Fibroblast of lung (primary cell): ENCODE data around the gene CDYL2. TPM values are rescaled to one million over a fixed set of nuclear protein-coding genes. Genes with fewer than 3 reads are reported as not detected.
"Not testable (repeated sequence)": the region's sequence is repeated elsewhere in the genome, so short reads cannot be mapped to it uniquely, and the experiment has no call there.

Experiments used
- DNase-seq, 2 donors: peaks; one replicate each; pipeline versions ENCODE4 v3.0.0 to v3.0.0-alpha.2; 2010; ENCODE audit warnings: low read depth in 2 of 2
- H2AFZ ChIP-seq: 2 replicates; pipeline ENCODE4 v1.5.1; 2012; ENCODE audit warnings: low read length, control low read depth, inconsistent platforms
- H3K27ac ChIP-seq: 2 replicates; pipeline ENCODE4 v1.5.1; 2011; ENCODE audit warnings: low read length, control low read depth; ENCODE audit not compliant: insufficient read depth
- H3K27me3 ChIP-seq: 2 replicates; pipeline ENCODE4 v1.5.1; 2011; ENCODE audit warnings: mild to moderate bottlenecking, low read length; ENCODE audit not compliant: control insufficient read depth, insufficient read depth
- H3K36me3 ChIP-seq: 2 replicates; pipeline ENCODE4 v1.5.1; 2011; ENCODE audit warnings: low read length; ENCODE audit not compliant: control insufficient read depth, insufficient read depth
- H3K4me1 ChIP-seq: 2 replicates; pipeline ENCODE4 v1.5.1; 2011; ENCODE audit warnings: low read length; ENCODE audit not compliant: control insufficient read depth, insufficient read depth; ENCODE audit errors: extremely low read depth
- H3K4me2 ChIP-seq: 2 replicates; pipeline ENCODE4 v1.5.1; 2011; ENCODE audit warnings: low read length, control low read depth; ENCODE audit not compliant: insufficient read depth; ENCODE audit errors: extremely low read depth
- H3K4me3 ChIP-seq, 4 experiments: fragments of 200-600 bp in 1 of 4; sonication (generic) in 1 of 4; replicated peaks in 1 of 4; 2 replicates each; pipeline ENCODE4 v1.5.1; 2011 to 2016; ENCODE audit warnings: low read length in 4 of 4, low read depth in 3 of 4, mild to moderate bottlenecking in 3 of 4, control low read depth in 2 of 4, inconsistent platforms in 1 of 4, mixed read lengths in 1 of 4; ENCODE audit not compliant: insufficient read depth in 1 of 4; ENCODE audit errors: control extremely low read depth in 1 of 4
- H3K79me2 ChIP-seq: 2 replicates; pipeline ENCODE4 v1.5.1; 2012; ENCODE audit warnings: mild to moderate bottlenecking, low read length, inconsistent platforms; ENCODE audit not compliant: control insufficient read depth, insufficient read depth
- H3K9ac ChIP-seq: 2 replicates; pipeline ENCODE4 v1.5.1; 2011; ENCODE audit warnings: mild to moderate bottlenecking, low read length, control low read depth; ENCODE audit not compliant: insufficient read depth
- H3K9me3 ChIP-seq: 2 replicates; pipeline ENCODE4 v1.5.1; 2012; ENCODE audit warnings: low read depth, low read length; ENCODE audit not compliant: control insufficient read depth, insufficient read depth
- H4K20me1 ChIP-seq: 2 replicates; pipeline ENCODE4 v1.5.1; 2011; ENCODE audit warnings: low read length; ENCODE audit not compliant: control insufficient read depth, insufficient read depth; ENCODE audit errors: extremely low read depth
- EZH2 ChIP-seq: IDR thresholded peaks from 2 replicates; pipeline ENCODE4 v1.5.1; 2012; ENCODE audit warnings: low read length, control low read depth, mild to moderate bottlenecking; ENCODE audit errors: missing control alignments
- polyA plus RNA-seq, 2 donors: library from polyadenylated mRNA; depleted of rRNA in 1 of 2; stranded (reverse) in 1 of 2; unstranded in 1 of 2; fragments of >200 nt; gene quantifications; 2 replicates each; pipeline ENCODE4 v1.2.1, GENCODE V29; 2011 to 2012; ENCODE audit warnings: missing spikeins in 1 of 2
- total RNA-seq: library from RNA; depleted of rRNA; stranded (reverse); fragments of >200 nt; gene quantifications from 2 replicates; pipeline ENCODE4 v1.2.1, GENCODE V29; 2014
- TF ChIP-seq, protein P1 (sequence below), 2 donors: IDR thresholded peaks in 1 of 2; conservative IDR thresholded peaks in 1 of 2; 1 replicate in 1 of 2; 2 replicates in 1 of 2; pipeline ENCODE4 v1.5.1; 2011 to 2012; ENCODE audit warnings: low read length in 2 of 2, control low read depth in 1 of 2, inconsistent platforms in 1 of 2, low read depth in 1 of 2, mild to moderate bottlenecking in 1 of 2

The CDYL2 gene
- total and polyA plus RNA-seq, 2 donors (not counting 1 experiment from before 2014, with no cell fraction given), result 1.1 to 3.5 TPM

DNA sequence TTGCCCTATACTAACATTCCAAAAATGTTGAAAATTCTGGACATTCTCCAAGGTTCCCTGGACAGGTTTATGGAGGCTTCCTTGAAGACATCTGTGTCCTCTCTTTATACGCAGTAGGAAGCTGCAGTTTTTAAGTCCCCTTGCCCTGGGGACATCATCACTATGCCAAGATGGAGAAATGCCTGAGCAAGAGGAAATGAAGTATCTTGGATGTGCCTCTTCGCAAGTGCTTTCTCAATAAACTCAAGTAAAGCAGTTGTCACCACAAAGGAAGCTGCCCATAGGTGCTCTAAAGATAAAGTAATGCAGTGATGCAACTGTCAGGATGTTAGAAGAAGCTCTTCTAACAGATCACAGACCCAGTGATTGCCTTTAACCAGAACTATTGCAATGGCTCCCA is 71.0 kb downstream of the CDYL2 start:
- H3K36me3 ChIP-seq, result no peaks in the 10 kb centered on the region
- no peak overlapping the region for H3K27ac ChIP-seq
- no peak overlapping the region for H3K4me3 ChIP-seq
- DNase-seq, result no peak
- H3K4me1 ChIP-seq, result no peaks in the 10 kb centered on the region
- H3K4me2 ChIP-seq, result no peak overlapping the region
- no peak for TF ChIP-seq EZH2
- TF ChIP-seq, protein P1, sequence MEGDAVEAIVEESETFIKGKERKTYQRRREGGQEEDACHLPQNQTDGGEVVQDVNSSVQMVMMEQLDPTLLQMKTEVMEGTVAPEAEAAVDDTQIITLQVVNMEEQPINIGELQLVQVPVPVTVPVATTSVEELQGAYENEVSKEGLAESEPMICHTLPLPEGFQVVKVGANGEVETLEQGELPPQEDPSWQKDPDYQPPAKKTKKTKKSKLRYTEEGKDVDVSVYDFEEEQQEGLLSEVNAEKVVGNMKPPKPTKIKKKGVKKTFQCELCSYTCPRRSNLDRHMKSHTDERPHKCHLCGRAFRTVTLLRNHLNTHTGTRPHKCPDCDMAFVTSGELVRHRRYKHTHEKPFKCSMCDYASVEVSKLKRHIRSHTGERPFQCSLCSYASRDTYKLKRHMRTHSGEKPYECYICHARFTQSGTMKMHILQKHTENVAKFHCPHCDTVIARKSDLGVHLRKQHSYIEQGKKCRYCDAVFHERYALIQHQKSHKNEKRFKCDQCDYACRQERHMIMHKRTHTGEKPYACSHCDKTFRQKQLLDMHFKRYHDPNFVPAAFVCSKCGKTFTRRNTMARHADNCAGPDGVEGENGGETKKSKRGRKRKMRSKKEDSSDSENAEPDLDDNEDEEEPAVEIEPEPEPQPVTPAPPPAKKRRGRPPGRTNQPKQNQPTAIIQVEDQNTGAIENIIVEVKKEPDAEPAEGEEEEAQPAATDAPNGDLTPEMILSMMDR (conservative IDR thresholded peaks at IDR 0.05 in 1 of 2, IDR thresholded peaks at IDR 0.05 in 1 of 2; ENCODE audit: low read depth in 1 of 2, low read length in 2 of 2), result no peak
- no peaks in the 10 kb centered on the region for H3K9me3 ChIP-seq
- no peak overlapping the region for H2AFZ ChIP-seq
- H3K27me3 ChIP-seq, result no peaks in the 10 kb centered on the region
- no peak overlapping the region for H3K9ac ChIP-seq
- H3K79me2 ChIP-seq, result no peaks in the 10 kb centered on the region
- no peaks in the 10 kb centered on the region for H4K20me1 ChIP-seq

DNA sequence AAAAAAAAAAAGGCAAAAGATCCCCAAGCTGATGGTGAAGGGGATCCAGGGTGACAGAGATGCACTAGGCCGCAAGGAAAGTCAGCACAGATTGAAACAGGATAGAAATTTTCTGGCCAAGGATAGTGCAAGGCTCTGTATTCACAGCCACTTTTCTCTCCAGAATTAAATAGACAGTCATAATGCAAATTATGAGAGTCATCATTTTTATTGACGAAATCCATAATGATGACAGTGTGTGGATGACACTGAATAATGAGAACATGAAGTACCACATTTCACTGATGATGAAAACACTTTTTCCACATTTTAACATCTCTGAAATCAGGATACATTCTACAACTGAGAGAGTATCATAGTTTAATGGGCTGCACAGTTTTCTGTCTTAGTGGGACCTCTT is 72.5 kb downstream of the CDYL2 start:
- no peaks in the 10 kb centered on the region for H3K27me3 ChIP-seq
- H2AFZ ChIP-seq, result no peak overlapping the region
- DNase-seq, result no peak
- no peaks in the 10 kb centered on the region for H3K4me1 ChIP-seq
- no peak overlapping the region for H3K4me3 ChIP-seq
- TF ChIP-seq, protein P1 (conservative IDR thresholded peaks at IDR 0.05 in 1 of 2, IDR thresholded peaks at IDR 0.05 in 1 of 2; ENCODE audit: low read depth in 1 of 2, low read length in 2 of 2), result no peak
- no peak for TF ChIP-seq EZH2
- H3K4me2 ChIP-seq, result no peak overlapping the region
- no peak overlapping the region for H3K27ac ChIP-seq
- no peak overlapping the region for H3K9ac ChIP-seq
- no peaks in the 10 kb centered on the region for H4K20me1 ChIP-seq
- no peaks in the 10 kb centered on the region for H3K9me3 ChIP-seq
- H3K36me3 ChIP-seq, result no peaks in the 10 kb centered on the region
- no peaks in the 10 kb centered on the region for H3K79me2 ChIP-seq

DNA sequence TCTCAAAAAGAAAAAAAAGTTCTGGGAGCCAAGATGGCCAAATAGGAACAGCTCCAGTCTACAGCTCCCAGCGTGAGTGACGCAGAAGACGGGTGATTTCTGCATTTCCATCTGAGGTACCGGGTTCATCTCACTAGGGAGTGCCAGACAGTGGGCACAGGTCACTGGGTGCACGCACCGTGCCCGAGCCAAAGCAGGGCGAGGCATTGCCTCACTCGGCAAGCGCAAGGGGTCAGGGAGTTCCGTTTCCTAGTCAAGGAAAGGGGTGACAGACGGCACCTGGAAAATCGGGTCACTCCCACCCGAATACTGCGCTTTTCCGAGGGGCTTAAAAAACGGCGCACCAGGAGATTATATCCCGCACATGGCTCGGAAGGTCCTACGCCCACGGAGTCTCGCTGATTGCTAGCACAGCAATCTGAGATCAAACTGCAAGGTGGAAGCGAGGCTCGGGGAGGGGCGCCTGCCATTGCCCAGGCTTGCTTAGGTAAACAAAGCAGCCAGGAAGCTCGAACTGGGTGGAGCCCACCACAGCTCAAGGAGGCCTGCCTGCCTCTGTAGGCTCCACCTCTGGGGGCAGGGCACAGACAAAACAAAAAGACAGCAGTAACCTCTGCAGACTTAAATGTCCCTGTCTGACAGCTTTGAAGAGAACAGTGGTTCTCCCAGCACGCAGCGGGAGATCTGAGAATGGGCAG is 77.2 kb downstream of the CDYL2 start:
- not testable (repeated sequence) for H3K36me3 ChIP-seq, H3K27me3 ChIP-seq, H3K9me3 ChIP-seq, H3K4me2 ChIP-seq, H4K20me1 ChIP-seq, H3K79me2 ChIP-seq, H2AFZ ChIP-seq, DNase-seq, H3K9ac ChIP-seq, H3K4me1 ChIP-seq, H3K4me3 ChIP-seq, H3K27ac ChIP-seq
